NCI-H226 (cell line): ENCODE results near the gene SLC17A8.
"Not testable (repeated sequence)": the region's sequence is repeated elsewhere in the genome, so short reads cannot be mapped to it uniquely, and the experiment has no call there.

Experiments used
- DNase-seq: peaks from one replicate; pipeline ENCODE4 v3.0.0-alpha.2; 2015

The SLC17A8 gene

GRCh38 chr12:100372853-100373640 is 16.2 kb downstream of the SLC17A8 start:
- no peak for DNase-seq

GRCh38 chr12:100375038-100375735 is 18.3 kb downstream of the SLC17A8 start:
- no peak for DNase-seq

GRCh38 chr12:100376161-100376560 is 19.3 kb downstream of the SLC17A8 start:
- no peak for DNase-seq

GRCh38 chr12:100381379-100381778 is 24.5 kb downstream of the SLC17A8 start:
- DNase-seq, result no peak

- DNase-seq, result no peak
Observed at GRCh38 chr12:100382338-100382737, 25.5 kb downstream of the SLC17A8 start.

- no peak for DNase-seq
Observed at GRCh38 chr12:100383586-100384558, 27.0 kb downstream of the SLC17A8 start.

GRCh38 chr12:100384559-100384935 is 27.7 kb downstream of the SLC17A8 start:
- DNase-seq, result no peak

- no peak for DNase-seq
Observed at GRCh38 chr12:100388382-100388781, 31.5 kb downstream of the SLC17A8 start.

- DNase-seq, result no peak
Observed at GRCh38 chr12:100391856-100392255, 35.0 kb downstream of the SLC17A8 start.

GRCh38 chr12:100393200-100393599 is 36.3 kb downstream of the SLC17A8 start:
- no peak for DNase-seq

GRCh38 chr12:100395811-100396210 is 38.9 kb downstream of the SLC17A8 start:
- no peak for DNase-seq

- no peak for DNase-seq
Observed at GRCh38 chr12:100398307-100398706, 41.4 kb downstream of the SLC17A8 start.

- DNase-seq, result no peak
Observed at GRCh38 chr12:100399095-100399494, 42.2 kb downstream of the SLC17A8 start.

- peak; percentile 63 for DNase-seq
Observed at GRCh38 chr12:100401660-100402059, 44.8 kb downstream of the SLC17A8 start.

GRCh38 chr12:100402763-100403162 is 45.9 kb downstream of the SLC17A8 start:
- no peak for DNase-seq

- DNase-seq, result peak; percentile 60
Observed at GRCh38 chr12:100403446-100403845, 46.6 kb downstream of the SLC17A8 start.

GRCh38 chr12:100404769-100405407 is 48.0 kb downstream of the SLC17A8 start:
- no peak for DNase-seq

GRCh38 chr12:100413001-100413400 is 56.1 kb downstream of the SLC17A8 start:
- DNase-seq, result no peak

- DNase-seq, result no peak
Observed at GRCh38 chr12:100414739-100415138, 57.9 kb downstream of the SLC17A8 start.

GRCh38 chr12:100422646-100423045 is 65.8 kb downstream of the SLC17A8 start:
- no peak for DNase-seq

GRCh38 chr12:100426145-100426544 is 69.3 kb downstream of the SLC17A8 start:
- no peak for DNase-seq

- DNase-seq, result peak; percentile 65
Observed at GRCh38 chr12:100427078-100427477, 70.2 kb downstream of the SLC17A8 start.

- DNase-seq, result not testable (repeated sequence)
Observed at GRCh38 chr12:100430251-100430650, 73.4 kb downstream of the SLC17A8 start.
